AML-193 (cell line): Measurements from ENCODE around the gene CNPY1.
"Not testable (repeated sequence)": the region's sequence is repeated elsewhere in the genome, so short reads cannot be mapped to it uniquely, and the experiment has no call there.

Experiments used
- DNase-seq, 2 experiments: peaks; one replicate each; lab custom pipeline; 2025; lab: John Stamatoyannopoulos, UW

Gene CNPY1

GRCh38 chr7:155533120-155533826 lies 13.1 kb downstream of the CNPY1 start:
- DNase-seq, result no peak

- DNase-seq, result no peak
Observed at GRCh38 chr7:155532792-155533119, 13.6 kb downstream of the CNPY1 start.

GRCh38 chr7:155531681-155532080 lies 14.7 kb downstream of the CNPY1 start:
- no peak for DNase-seq

GRCh38 chr7:155530601-155531000 lies 15.8 kb downstream of the CNPY1 start:
- DNase-seq, result no peak

DNA sequence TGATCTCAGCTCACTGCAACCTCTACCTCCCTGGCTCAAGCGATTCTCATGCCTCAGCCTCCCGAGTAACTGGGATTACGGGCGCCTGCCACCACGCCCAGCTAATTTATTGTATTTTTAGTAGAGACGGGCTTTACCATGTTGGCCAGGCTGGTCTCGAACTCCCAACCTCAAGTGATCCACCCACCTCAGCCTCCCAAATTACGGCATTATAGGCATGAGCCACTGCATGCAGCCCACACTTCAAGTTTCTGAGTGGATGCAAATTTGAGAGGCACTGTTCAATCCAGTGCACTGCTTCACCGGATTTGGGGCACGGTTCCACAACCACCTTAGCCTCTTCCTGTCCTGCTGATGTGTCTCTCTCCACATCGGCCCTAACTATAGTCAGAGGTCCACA lies 16.5 kb downstream of the CNPY1 start:
- DNase-seq, result no peak

GRCh38 chr7:155529346-155529745 lies 17.0 kb downstream of the CNPY1 start:
- no peak for DNase-seq

DNA sequence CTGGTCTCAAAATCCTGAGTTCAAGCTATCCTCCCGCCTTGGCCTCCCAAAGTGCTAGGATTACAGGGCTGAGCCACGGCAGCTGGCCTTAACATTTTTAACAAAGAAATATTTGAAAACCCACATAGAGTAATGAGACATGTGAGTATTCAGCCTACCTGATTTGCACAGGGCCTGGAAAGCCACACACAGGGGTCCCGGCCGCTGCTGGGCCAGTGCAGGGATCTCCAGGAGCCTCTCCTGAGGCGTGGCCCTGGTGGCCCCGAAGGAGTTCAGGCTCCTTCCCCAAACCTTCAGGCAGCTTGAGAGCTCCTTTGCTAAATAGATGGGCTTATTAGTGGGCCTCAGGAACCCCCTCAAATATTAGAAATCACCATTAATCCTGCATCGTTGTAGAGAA lies 18.7 kb downstream of the CNPY1 start:
- DNase-seq, result no peak

DNA sequence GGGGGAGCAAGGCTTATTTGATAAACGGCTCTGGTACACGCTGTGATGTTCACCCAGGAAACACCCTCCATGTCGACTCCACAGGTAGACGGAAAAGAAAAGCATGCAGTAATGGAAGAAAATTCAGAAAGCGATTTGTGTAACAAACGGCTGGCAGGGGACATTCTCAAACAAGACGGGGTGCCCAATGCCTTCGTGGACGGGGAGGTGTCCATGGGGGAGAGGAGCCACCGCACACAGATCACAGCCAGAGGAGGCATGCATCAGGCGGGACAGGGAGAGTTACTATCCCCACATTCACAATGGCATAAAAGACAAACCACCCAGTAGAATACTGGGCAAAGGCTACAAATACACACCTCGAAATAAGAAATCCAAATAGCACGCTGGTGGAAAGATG lies 20.1 kb downstream of the CNPY1 start:
- no peak for DNase-seq

GRCh38 chr7:155524018-155524556 lies 22.3 kb downstream of the CNPY1 start:
- DNase-seq, result no peak

DNA sequence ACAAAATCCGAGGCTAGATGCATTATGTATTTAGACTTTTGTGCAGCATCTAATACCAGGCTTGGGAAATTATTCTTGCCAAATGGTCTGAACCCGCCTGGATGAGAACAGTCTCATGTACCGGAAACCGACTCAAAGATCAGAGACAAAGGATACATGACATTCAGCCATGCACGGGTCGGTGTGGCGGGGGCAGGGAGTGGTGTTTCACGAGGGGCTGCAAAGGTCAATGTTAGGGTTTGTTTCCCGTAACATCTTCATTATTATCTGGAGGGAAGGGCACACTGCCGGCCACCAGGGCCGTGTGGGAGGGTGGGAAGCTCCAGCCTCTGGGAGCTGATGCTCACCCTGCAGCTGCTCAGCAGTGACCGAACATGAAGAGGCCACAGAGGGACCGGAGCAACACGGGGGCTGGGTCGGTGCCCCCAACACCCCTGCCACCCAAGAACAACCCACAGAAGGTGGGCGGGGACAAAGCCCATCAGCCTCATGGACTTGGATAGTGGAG lies 23.1 kb downstream of the CNPY1 start:
- DNase-seq, result no peak

DNA sequence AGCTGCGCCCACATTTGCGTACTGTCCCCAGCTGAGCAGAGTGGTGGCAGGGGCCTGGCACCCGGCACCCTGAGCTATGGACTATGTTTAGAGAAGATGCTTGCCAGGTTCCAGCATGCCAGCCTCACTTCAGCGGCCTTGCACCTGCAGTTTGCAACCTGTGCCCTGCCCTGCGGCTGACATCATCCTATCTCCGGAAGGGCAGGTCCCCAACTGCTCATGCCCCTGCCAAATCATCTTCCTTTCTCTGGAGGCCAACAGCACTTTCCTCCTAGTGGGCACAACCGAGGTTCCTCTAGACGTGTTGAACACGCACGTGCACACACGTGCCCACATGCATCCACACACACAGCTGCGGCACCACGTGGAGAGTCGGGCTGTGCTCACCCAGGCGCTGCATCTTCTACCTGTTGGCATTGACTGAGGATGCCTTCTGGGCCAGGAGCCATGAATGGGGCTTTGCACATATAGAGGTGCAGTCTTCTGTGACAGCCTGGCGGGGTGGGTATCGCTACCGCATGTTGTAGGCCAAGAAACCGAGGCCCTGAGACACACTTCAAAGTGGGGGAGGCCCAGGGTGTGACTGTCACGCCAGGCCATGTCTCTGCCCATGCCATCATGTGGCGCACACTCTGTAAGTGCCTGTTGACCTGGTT lies 24.5 kb downstream of the CNPY1 start:
- DNase-seq, result no peak

GRCh38 chr7:155521007-155521742 lies 25.2 kb downstream of the CNPY1 start:
- DNase-seq, result no peak

DNA sequence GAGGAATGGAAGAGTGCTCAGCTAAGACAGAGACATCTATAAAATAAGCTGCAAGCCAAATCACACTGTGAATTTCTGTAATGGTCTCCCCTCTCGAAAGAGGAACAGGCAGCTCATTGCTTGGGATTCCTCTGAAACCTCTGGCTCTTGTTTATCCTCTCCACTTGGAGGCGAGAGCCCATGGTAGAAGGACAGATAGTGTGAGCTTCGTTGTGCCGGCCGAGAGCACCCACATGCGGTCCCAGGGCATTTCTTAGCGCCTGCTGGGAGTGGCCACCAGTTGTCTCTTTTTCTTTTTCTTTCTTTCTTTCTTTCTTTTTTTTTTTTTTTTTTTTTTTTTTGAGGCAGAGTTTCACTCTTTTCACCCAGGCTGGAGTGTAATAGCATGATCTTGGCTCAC lies 26.2 kb downstream of the CNPY1 start:
- DNase-seq, result no peak

GRCh38 chr7:155519358-155519757 lies 27.0 kb downstream of the CNPY1 start:
- DNase-seq, result not testable (repeated sequence)

- DNase-seq, result no peak
Observed at GRCh38 chr7:155518633-155519032, 27.7 kb downstream of the CNPY1 start.

DNA sequence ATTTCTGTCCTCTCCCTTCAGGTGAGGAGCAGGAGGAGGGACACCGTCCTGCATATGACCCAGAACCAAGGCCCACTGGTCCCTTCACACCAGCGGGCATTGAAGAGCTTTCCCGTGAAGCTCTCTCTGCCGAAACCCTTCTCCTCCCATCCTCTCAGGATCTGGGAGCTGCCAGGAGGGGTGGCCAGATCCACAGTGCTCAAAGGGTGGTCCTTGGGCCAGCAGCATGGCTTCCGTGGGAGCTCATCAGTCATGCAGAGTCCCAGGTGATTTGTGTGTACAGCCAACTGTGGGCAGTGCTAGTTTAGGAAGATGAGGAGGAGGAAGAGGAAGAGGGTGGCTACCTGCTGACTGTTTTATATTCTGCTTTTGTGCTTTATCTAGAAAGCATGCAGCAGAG lies 28.4 kb downstream of the CNPY1 start:
- no peak for DNase-seq

DNA sequence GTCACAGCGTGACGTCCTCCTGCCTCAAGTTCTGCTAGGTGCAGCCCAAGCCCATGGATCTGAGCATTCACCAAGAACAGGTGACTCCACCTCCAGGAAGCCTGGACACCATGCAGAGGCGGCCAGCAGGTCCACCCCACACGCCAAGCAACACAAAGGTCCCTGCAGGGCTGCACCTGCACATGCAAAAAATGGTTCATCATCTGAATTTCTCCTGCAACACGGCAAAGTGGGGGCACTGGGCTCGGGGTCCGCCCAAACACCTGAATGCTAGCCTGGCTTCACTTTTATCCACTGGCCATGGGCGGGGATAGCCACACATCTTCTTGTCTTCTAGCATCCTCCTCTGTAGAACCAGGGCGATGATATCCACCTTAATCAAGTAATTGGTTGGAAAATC lies 28.9 kb downstream of the CNPY1 start:
- no peak for DNase-seq

GRCh38 chr7:155516466-155516865 lies 29.9 kb downstream of the CNPY1 start:
- no peak for DNase-seq

GRCh38 chr7:155515318-155515717 lies 31.0 kb downstream of the CNPY1 start:
- DNase-seq, result no peak

GRCh38 chr7:155514296-155514695 lies 32.1 kb downstream of the CNPY1 start:
- DNase-seq, result no peak

DNA sequence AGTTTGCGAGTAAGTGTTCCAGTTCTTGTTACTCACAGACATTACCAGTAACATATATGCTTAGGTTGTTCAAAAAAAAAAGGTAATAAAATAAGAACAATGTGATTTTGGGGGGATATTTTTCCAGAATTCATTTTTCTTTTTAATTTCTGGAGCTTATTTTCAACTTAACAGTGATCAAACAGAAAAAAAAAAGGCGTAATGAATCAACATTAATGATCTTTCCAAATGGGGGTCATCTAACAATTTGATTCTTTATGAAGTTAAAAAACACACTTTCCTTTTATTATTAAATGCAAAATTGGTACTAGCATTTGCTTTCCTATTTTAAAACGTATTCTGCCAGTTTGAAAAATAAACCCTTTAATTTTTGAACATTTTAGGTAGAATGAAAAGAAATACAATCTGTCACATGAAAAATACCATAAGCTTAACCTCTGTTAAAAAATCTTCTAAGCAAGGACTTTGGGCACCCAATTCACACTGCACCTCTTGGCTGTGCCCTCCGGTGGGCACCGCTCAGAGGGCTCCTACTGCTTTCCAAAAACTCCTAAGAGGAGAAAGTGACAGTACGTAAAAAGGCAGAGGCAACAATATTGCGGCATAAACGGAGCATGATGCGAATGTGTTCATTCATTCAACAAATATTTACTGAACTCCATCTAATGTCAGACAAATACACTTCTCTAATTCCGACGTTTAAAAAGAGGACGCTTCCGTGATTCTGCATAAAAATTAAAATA lies 32.6 kb downstream of the CNPY1 start:
- no peak for DNase-seq

DNA sequence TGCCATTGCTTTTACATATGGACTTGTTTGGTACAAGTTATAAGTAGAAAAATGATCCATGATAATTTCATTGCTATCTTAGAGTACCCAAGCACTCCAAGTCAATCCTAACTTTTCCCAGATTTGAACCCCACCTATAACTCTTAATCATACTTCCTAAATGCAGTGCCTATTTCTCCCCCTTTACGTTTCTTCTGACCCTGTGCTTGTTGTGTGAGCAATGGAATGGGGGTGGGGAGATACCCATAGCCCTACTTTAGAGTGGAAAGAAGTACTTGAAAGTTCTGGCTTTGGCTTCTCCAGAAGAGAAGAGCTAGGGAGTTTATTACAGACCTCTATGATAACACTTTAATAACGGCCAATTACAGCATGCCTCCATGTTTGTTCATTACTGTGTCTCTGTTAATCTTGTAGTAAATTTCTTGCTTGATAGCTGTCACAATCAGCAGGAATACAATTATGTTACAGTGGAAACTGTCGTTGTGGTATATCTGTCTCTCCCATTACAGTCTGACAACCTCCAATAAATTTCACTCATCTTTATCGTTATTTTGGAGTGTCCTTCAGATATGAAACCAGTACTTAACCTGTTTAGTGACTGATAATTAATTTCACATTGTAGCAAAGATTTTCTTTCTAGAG lies 34.0 kb downstream of the CNPY1 start:
- no peak for DNase-seq
